Activated CD4-positive, alpha-beta T cell treated with anti-CD3 and anti-CD28 coated beads, Interleukin-2, Interleukin-6, amounts not matched to agents 100 ng/mL and 50 ng/mL, durations not matched to agents 16 hours and 8 hours (primary cell): Measurements from ENCODE around the gene TMED6.
"Not testable (repeated sequence)": the region's sequence is repeated elsewhere in the genome, so short reads cannot be mapped to it uniquely, and the experiment has no call there.

Source experiments
- DNase-seq: peaks from one replicate; pipeline ENCODE4 v3.0.0-alpha.2; 2020

Gene TMED6

GRCh38 chr16:69296771-69297170 is 54.8 kb downstream of the TMED6 start:
- DNase-seq: not testable (repeated sequence)

- DNase-seq: no peak
Observed at GRCh38 chr16:69294051-69294450, 57.5 kb downstream of the TMED6 start.

GRCh38 chr16:69293401-69293800 is 58.2 kb downstream of the TMED6 start:
- peak; percentile 31 for DNase-seq
